Activated T-cell treated with anti-CD3 and anti-CD28 coated beads for 1 hour (primary cell): Measurements from ENCODE around the gene AOAH.
"Not testable (repeated sequence)": the region's sequence is repeated elsewhere in the genome, so short reads cannot be mapped to it uniquely, and the experiment has no call there.

Source experiments
- DNase-seq: peaks from one replicate; pipeline ENCODE4 v3.0.0-alpha.2; 2020; ENCODE audit warnings: low read depth

AOAH gene

DNA sequence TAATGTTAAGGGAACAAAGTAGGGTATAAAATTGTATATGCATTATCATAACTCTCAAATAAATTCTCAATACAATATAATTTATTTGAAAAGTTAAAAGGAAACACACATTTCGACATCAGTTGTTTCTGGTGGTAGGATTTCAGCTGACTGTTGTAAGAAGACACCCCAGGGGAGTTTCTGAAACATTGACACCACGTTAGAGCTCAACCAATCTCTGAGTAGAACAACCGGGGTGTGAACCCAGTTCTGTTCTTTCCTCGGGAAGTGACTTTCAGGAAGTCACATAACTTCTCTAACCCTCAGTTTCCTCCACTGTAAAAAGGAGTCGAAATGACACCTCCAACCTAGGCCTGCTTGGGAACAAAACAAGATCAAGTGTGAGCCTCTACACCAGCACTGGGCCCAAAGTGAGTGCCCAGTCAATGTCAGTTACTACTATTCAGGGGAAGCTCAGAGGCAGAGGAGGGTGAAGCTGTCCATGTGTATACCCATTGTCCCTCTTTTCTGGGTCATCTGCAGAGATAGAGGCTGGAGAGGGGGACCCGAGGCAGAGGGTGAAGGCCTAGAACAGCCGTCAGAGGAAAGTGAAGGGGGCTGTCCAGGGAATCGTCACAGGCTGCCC is 67.1 kb downstream of the AOAH start:
- DNase-seq, result no peak

DNA sequence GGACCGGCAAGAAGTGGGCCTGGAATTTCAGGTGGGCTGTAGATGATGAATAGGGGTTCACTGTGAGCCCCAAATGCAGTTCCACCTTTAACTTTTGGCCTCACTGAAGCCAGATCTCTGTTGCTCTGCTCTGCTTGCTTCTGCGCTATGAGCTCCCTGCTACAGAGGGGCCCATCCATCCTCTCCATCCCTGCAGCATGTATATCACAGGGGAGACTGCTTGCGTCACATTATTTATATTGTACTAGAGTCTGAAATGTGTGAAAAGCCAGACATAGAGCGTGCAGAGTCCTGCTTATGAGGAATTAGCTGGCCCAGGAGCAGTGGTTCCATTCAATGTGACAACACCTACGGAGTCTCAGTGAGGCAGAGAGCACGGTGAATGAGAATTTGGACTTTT is 69.9 kb downstream of the AOAH start:
- no peak for DNase-seq

DNA sequence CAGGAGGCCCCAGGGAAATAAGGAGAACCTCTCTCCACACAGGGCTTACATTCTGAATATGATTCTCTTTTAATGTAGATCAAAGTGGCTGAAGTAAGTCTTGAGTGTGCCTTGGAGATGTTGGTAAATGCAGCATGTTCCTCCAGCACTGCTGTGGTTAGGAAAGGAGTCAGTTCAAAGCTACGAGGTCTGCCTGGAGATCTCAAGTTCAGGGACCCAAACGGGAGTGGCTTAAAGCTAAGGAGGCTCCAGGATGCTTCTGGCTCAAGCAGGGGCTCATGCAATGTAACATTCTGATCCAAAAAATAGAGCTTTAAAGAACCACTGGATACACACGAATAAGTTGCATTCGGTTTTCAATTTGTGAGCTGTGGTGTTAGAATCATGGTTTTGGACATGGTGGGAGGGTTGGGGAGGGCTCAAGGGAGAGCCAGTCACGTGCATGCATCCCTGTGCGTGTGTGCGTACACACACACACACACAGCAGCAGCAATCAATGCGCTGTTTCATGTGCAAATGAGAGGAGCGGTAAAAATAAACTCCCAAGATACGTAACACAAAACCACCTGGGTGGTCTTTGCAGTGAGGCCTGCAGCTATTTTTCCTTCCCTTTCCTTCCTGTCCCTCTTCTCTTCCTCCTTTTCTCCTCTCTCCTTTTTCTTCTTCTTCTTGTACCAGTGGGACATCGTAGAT is 70.5 kb downstream of the AOAH start:
- no peak for DNase-seq

DNA sequence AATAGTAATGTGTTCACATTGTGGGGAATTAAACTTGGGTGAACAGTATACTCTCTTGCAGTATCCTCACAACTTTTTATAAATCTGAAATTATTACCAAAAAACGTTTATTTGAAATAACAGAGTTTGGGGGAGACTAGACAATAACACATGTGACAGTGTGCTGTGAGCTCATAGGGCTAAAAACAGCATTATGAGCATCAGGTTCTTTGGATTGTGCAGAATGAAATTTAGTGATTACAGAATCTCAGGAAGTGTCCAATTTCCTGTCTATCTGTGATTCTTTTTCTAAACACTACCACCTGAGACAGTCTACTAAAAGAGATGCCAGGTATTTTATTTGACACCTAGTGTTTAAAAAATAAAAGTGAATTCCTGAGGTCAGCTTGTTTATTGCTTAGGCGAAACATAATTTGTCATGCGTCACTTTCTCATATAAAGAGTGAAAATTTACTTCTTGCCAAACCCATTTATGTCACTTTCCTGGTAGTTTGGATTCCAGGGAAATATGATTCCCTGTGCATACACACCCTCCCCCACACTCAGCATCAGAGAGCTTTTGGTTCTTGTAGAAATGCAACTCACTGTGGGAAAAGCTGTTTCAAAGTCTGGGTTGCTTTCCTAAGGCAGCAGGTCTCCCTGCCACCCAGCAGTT is 71.2 kb downstream of the AOAH start:
- no peak for DNase-seq

DNA sequence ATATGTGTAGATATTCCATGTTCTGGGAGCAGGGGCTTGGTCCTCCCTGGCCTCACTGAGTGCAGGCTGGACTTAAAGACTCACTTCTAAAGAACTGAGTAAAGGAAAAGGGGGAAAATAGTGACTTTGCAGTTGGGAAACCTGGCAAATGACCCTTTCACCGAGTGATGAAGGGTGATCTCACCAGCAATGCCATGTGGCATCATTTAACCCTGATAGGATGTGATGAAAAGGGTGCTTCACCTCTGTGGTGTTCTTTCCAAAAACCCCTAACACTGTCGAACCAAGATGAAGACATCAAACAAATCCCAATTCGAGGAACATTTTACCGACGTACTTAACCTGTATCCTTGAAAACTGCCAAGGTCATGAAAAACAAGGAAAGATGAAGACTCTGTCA is 71.9 kb downstream of the AOAH start:
- DNase-seq, result no peak

DNA sequence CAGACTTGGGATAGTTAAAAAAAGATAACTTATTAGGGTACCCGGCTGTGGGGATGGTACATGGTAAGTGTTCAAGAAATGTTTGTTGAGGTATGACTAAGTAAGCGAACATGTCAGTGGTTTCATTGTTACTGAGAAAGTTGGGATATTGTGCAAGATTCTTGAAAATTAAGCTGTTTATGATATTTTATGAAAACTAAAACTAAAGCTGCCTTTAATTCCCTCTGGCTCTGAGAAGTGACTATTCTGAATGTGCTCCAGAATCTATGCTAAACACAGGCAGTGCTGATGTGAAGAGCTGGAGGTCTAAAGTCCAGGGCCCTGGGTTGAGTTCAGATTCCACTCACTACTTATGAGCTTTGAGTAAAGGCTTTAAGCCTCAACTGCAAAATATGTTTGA is 72.9 kb downstream of the AOAH start:
- DNase-seq, result no peak

DNA sequence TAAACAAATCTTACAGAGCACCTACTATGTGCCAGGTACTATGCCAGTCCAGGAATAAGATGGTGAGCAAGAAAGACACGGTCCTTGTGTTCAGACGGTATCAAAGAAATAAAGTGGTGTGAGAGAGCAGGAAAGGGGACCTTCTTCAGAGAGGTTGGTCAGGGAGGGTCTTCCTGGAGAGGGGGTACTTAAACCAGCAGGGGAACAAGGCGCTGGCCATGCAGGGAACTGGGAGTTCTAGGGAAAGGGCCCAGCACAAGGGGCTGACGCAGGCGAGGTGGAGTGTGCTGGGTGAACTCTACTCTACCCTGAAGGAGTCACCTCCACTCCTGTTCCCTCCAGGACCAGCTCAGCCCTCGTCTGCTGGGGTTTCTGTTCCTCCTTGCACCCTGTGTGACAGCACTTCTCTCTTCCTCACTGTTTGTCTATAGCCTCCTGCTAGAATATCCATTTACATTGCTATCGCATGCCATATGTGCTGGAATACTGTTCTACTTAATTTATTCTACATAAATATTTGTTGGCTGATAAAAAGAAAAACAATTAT is 73.5 kb downstream of the AOAH start:
- DNase-seq, result no peak

DNA sequence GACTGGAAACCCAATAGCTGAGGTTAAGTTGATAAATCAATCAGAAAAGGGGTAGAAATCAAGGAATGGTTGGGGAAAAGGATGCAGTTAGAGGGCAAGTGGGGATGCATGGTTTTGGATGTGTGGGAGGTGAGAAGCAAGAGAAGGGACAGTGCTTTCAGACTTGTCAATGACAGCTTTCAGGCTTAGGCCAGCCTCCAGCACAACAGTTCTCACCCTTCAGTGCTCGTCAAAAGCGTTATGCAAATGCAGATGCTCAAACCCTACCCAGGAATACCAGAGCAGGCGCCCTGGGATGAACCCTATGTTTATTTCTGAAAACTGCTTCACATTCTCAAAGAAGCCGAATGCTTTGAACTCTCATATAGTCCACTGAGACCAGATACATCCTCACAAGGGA is 74.0 kb downstream of the AOAH start:
- no peak for DNase-seq

DNA sequence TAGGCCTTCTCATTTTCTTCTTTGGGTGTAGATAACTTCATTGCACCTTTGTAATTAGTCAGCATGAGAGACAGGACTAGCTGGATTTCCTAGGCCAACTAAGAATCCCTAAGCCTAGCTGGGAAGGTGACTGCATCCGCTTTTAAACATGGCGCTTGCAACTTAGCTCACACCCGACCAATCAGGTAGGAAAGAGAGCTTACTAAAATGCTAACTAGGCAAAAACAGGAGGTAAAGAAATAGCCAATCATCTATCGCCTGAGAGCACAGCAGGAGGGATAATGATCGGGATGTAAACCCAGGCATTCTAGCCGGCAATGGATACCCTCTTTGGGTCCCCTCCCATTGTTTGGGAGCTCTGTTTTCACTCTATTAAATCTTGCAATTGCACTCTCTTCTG is 75.0 kb downstream of the AOAH start:
- not testable (repeated sequence) for DNase-seq

DNA sequence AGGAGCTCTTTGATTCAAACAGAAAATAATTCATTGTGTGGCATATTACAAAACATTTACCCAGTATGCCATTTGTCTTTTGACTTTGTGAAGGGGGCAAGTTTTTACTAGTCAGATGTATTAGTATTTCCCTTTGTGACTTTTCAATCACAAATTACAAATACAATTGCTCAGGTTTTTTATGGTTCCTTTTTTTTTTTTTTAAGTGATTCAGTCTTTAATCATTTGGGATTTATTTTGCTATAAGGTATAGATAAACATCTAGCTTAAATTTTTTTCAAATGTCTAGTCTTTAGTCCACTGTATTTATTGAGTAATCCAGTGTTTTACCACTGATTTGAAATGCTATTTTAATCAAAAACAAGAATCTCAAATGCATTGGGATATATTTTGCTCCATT is 75.9 kb downstream of the AOAH start:
- DNase-seq, result no peak

DNA sequence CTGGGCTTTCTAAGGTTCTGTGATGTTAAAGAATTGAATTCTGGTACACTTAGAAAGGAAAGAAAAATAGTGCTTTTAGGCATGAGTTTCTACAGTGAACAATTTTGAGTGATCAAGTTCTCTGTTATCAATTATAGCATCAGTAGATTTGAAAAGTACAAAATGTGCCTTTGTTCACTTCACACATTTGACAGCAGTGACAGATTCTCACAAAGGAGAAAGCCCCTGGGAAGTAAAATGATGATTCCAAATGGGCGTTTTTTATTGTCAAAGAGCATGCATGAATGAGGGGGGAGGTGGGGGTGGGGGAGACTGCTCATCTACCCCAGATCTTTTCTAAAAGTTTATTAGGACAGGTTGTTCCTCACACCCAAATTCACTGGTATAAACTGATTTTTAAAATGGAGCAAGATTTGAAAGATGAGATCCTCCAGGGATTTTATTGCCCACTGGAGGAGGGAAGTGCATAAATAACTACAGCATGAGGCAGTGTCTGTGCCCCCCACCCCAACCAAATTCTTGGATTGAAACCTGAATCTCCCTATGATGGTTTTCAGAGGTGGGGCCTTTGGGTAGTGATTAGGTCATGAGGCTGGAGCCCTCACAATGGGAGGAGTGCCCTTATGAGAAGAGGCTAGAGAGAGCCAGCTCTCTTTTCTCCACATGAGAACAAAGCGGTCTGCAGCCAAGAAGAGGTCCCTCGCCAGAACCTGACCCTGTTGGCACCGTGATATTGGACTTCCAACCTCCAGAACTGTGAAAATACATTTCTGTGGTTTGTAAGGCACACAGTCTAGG is 79.5 kb downstream of the AOAH start:
- DNase-seq, result no peak

DNA sequence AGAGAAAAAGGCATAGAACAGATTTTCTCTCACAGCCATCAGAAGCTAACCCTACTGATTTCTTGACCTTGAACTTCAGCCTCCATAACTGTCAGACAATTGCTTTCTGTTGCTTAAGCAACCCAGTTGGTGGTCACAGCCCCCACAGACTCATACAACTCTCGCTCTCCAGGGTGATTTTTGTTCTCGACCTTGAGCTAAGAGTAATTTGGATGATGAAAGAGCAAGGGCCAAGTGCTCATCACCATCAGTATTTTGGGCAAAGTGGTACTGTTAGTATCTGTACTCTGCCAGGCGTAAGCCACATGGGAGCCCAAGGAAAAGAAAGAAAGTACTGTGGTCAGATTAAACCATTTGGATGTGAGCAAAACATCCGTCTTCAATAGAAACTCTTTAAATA is 81.9 kb downstream of the AOAH start:
- no peak for DNase-seq

DNA sequence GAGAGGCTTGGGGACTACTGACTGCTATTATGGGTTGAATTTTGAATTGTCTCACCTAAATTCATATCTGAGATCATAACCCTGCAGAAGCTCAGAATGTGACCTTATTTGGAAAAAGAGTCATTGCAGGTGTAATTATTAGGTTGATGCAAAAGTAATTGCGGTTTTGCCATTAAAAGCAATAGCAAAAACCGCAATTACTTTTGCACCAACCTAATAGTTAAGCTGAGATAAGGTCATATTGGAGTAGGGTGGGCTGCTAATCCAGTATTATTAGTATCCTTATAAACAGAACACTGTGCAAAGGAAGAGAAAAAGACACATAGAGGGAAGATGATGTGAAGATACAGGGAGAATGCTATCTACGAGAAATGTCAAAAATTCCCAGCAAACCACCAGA is 82.3 kb downstream of the AOAH start:
- DNase-seq, result no peak

DNA sequence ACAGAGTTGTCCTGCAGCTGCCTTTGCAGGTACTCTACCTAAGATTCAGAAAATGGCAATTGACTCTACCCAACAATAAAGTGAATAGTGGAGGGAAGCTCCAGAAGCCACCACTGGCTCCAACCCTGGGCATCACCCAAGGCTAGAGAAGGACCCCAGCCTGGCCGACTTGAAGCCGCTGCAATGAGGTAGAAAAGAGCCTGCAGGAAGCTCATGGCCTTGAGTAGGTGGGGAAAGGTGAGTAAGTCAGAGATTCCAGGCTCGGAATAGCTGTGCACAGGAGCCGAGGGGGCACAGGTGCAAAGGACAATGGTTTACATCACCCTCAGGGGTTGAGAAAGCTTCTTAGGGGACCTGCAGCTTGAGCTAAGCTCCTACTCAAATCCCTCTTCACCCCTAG is 83.6 kb downstream of the AOAH start:
- no peak for DNase-seq

DNA sequence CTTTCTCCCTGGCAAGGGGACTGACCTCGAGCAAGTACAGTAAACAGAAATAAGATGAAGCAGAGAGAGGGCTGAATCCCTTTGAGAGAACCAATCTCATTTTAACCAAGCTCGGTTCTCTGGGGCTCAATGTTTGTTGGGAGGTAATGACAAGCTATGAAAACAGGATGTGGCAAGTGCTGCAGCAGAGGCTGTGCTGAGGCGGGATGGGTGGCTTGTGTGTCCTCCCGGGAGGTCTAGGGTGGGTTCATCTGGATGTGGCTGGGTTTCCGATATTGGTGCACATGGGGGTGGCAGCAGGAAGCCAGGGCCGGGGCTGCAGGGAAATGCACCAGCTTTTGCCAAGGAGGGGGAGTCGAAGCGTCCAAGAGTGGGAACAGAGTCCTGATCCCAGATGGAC is 84.5 kb downstream of the AOAH start:
- DNase-seq, result peak; percentile 22

DNA sequence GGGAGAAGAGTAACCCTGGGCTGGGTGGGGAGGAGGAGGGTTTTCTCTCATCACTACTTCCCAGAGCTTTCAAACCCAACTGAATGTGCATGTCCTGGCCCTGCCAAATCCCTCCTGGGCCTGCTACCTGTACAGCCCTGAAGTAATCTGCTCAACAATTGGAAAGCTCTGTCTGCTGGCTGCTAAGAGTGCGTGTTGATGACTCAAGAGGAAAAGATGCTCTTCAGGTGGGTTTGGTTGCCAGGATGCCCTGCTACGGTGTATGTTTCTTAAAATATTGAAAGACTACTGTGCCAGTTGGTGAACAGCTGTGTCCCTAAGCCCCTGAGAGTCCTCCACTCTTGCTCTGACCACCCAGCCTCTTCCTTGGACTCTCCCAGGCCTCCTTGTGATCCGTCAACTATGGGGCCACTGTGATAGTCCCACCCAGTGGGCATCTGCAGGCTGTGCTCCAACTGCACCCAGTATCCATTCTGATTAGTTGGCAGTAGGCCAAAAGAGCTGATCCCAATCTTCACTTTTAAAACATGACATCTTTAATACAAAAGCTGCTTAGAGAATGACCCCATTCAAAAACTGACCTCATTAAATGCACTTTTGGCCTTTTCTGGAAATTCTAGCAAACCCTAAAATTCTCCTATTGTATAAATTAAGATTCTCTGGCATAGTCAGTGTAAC is 85.6 kb downstream of the AOAH start:
- no peak for DNase-seq

DNA sequence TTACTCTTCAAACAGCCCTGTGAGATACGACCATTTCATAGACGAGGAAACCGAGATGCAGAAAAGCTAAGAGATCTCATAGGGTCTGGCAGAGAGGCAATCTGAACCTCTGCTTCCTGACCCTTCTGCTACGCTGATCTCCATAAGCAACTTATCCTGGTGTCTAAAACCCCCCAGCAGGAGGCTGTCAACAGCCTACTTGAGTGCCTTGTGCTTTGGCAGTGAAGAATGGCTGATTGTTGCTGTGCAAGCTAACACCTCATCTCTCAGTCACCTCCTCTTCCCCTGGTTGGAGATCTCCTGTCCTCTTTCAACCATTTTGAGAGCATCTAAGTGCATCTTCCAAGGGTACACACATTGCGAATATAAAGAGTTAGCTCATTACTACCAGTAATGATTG is 86.2 kb downstream of the AOAH start:
- DNase-seq, result no peak

DNA sequence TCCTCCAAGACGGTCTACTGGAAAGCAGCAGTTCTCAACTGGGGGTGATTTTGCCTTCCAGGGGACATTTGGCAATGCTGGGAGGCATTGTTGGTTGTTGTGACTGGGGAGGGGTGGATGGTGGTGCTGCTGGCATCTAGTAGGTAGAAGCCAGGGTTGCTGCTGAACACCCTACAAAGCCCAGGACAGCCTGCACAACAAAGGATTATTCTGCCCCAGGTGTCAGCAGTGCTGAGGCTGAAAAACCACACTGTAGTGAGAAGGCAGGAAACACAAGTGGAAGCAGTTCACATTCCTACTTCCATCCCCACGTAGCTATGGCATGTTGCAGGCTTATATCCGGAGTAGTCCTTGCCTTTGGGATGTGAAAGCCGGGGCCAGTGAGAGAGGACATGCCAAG is 86.9 kb downstream of the AOAH start:
- DNase-seq, result no peak

DNA sequence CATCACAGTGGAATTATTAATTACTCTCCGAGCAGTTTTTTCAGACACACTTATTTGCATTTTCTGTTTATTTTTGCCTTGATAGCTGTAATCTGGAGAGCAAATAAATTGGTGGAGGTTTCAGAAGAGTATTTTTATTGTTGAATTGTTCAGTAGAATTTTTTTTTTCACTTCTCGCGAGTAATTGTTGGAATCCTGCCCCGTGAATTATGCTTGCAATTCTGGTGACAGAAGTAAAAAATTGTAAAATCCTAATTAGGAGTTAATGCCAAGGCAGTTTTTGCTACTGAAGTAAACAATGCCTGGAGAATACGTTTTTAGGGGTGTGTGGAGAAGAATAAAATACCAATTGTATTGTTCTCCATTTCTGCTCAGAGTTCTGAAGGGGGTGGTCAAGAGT is 88.2 kb downstream of the AOAH start:
- DNase-seq, result no peak

DNA sequence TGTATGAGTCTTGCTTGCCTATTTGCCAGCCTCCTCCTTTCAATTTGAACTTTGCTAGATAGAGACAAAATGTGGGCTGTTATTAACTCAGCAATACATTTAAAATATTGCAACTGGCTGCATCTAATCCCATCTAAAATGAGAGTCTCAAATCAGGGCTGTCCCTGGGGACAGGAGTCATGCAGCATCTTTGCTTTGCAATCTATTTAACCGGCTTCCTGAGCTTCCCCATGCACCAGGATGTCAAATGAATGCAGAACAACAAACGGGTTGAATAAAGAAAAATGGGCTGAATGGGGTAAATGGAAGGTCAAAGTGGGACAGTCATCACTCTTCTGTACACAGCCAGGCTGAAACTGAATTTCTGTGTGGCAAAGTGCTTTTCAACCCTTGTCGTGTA is 89.2 kb downstream of the AOAH start:
- no peak for DNase-seq

DNA sequence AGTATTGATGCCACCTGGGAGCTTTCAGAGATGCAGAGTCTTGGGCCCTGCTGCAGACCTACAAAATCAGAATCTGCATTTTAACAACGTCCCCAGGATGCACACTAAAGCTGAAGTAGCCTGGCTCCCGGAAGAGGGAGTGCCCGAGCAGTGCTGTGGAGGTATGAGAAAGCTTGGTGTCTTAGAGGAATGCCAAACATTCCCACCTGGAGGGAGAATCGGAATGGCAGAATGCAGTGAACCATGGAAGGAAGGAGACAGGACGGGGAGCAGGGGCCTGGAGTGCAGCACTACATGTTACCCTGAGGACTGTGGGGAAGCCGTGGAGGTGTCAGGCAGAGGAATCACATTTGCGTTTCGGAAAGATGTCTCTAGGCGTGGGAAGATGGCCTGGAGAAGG is 90.9 kb downstream of the AOAH start:
- no peak for DNase-seq

DNA sequence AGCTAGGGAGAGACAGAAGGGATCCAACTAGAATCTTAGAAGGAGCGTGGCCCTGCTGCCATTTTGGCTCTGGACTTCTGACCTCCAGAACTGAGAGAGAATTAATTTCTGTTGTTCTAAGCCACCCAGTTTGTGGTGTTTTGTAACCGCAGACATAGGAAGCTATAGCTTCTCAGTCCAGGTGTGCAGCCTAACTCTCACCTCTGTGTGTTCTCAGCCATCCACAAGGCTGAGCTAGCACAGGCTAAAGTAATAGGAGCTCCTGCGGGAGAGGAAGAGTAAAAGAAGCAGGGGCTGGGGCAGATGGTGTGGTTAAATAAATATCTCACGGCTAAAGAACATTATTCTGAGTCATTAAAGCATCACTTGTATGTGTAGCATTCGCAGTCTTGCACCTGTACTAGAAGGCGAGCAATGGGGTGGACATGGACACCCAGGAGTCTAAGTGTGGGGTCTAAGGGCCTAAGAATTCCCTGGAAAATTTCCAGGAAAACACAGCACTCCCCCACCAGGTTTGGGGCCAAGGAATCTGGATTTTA is 94.1 kb downstream of the AOAH start:
- DNase-seq, result no peak
